T47D (cell line): Measurements from ENCODE around the gene GP1BB.

Source experiments
- DNase-seq, 2 experiments: peaks; one replicate each; pipeline versions ENCODE4 v3.0.0 to v3.0.0-alpha.2; 2011 to 2012; ENCODE audit warnings: low read depth in 1 of 2, low spot score in 1 of 2
- JUND ChIP-seq: IDR thresholded peaks from 2 replicates; pipeline ENCODE4 v1.6.1; 2012; ENCODE audit warnings: low read depth
- in situ Hi-C: cut with HindIII; loops from 2 replicates; pipeline ENCODE4 v1.10.0; 2016; ENCODE audit warnings: low sequenced_read_pairs, low pct_unique_long_range_greater_than_20kb

The GP1BB gene

DNA sequence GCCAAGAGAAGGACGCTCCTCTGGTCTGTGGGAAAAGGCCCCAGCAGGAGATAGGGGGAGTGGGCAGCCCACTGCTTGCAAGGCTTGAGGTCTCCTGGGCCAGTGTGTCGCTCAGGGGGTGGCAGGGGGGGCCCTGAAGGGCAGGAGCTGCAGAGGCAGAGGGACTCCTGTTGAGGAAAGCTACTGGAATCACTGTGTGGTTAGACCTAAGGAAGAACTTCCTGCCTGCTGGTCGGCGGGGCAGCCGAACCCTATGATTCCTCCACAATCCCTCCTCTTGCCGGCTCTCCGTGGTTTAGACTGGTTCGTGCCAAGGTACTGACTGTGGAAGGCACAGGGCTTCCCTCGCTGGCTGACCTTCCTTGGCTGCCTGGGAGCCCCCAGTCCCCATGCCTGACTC lies 6.2 kb downstream of the GP1BB start:
- no peak for DNase-seq
- in situ Hi-C loops = no loop called here
- TF ChIP-seq JUND = no peak

GRCh38 chr22:19730198-19730597 lies 6.9 kb downstream of the GP1BB start:
- in situ Hi-C loops = no loop called here
- no peak for TF ChIP-seq JUND
- DNase-seq = no peak

DNA sequence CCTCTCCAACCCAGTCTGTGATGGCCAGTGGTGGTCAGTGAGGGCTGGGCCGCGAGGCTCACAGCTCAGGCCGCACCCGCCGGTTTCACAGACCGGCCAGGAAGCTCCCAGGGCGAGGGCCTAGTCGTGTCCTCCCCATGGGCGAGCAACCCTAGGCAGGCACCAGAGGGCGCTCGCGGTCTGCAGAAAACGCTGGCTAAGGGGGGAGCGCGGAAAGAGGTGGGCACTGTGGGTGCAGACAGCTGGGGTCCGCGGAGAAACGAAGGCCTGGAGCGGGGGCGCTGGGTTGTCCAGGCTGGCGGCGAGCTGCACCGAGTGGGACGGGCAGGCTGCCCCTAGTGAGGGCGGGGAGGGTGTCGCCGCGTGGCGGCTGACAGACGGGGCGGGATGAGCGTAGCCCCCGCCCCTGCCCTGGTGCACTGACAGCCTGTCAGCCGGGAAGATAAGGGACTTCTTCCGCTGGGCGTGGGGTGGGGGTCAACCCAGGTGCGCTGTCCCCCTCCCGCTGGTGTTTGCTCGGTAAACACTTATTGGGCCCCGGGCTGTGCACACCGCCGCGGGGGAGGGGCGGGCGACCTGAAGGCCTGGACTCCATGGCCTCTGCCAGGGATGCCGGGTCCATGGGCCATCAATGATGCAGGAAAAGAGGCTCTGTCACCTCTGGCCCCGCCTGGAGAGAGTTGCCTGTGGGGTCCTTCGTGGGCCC lies 7.5 kb downstream of the GP1BB start:
- in situ Hi-C loops = no loop called here
- no peak for TF ChIP-seq JUND
- DNase-seq = peak; percentile 70 to 73

DNA sequence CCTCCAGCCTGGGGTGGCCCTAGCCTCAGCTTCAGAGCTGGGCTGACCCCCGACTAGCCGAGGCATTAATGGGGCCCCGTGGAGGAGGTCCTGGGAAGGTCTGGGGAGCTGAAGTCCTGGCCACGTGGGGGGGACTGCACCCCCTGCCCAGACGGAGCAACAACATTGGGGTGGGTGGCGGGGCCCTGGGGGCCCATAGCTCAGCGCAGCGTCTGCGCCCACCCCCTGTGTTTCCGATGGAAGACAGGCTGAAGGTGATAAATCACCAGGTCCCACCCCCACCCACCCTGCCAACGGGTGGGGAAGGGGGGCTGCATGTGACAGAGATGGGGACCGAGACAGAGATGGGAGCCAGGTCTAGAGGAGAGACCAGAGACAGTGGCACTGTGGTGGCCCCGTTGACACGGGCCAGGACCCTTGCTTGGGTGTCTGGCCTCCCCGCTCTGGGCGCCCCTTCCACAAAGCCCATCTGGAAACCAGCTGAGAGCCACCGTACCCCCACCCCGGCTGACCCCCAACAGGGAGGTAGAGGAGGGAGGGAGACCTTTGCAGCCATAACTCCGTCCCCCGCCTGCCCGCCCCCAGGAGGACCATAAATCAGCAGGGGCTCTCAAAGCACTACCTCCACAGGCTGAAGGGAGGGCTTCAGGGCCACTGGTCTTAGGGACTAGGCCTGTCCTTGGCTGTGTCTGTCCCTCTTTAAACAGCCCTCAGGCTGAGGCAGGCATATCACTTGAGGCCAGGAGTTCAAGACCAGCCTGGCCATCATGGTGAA lies 8.2 kb downstream of the GP1BB start:
- no peak for TF ChIP-seq JUND
- in situ Hi-C loops = no loop called here
- DNase-seq = no peak

DNA sequence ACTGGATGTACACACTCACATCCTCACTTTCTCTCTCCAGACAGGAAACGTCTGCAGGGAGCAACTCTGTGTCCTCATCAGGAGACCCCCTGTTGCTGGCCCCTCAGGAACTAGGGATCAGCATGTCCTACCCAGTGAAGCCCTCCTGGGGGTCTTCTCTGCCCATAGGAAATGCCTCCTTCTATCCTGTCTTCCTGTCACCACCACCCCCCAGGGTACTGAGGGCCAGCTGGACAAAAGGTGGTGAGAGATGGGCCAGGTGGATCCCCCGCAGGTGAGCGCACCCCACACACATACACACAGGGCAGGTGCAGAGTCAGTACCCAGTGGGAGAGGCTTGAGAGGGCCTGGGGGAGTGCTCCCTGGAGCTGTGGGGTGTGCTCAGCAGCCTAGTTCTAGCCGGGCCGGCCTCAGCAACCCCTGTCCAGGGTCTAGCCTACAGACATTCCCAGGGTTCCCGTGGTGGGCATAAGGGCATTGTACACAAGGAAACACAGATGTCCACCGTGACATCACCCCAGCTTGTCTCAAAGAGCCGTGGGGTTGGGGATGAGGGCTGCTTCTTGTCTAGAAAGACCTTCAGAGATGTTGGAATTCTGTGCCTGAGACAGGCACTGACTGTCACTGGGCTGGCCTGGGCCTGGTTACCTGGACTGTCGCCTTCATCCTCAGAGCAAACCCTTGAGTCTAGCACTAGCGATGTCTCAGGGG lies 9.2 kb downstream of the GP1BB start:
- no peak for DNase-seq
- TF ChIP-seq JUND = no peak
- in situ Hi-C loops = no loop called here

DNA sequence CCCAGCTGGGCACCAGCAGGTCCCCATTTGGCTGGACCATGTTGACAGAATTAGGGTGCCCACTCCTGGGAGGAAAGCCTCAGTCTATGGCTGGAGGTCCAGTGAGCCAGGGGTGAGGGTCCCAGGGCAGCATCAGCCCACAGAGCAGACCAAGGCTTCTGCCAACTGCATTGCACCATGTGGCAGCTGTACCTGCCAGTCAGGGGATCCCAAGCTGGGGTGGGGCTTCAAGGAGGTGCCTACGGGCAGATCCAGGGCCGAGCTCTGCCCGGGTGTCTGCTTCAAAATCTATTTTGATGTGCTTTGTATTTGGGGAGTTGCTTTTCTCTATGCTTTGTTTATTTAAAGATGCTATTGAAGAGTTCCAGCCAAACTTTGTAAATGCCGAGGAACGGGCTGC lies 10.4 kb downstream of the GP1BB start:
- no peak for TF ChIP-seq JUND
- in situ Hi-C loops = no loop called here
- no peak for DNase-seq

- DNase-seq = no peak
- in situ Hi-C loops = no loop called here
- TF ChIP-seq JUND = no peak
Measured at GRCh38 chr22:19734163-19734562, 10.8 kb downstream of the GP1BB start.

GRCh38 chr22:19734837-19735382 lies 11.6 kb downstream of the GP1BB start:
- no peak for TF ChIP-seq JUND
- in situ Hi-C loops = no loop called here

DNA sequence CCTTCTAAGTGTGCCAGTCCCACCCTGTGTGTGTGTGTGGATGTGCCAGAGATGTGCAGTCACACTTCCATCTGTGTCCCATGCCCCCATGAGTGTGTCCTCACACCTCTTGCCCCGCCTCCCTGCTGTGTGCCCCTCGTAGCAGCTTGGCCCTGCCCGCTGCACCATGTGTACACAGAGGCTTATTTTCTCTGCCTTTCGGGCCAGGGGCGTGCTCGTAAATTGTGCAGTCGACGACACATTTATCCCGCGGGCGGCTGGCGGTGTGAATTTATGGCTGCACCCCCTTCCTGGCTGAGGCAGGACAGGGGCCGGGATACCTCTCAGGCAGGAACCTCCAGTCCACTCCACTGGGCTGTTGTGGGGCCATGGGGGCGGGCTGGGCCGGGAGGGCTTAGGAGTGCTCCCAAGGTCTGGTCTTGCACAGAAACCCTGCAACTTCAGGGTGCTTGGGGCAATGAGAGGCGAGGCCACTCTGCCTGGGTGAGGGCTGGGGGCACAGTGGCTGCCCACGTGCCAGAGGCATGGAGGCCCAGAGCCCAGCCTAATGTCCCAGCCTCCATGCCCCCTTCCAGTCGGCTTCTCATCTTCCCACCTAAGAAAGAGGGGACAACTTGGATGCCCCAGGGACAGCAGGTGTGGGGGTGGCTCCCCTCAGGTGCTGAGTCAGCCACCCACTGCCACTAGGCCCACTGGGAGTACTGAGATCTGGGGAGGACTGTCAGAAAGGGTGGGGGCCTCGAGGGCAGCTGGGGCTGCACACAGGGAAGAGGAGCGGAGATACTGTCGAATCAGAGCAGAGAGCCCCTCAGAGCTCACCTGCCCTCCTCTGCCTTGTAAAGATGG lies 12.5 kb downstream of the GP1BB start:
- no peak for DNase-seq
- no peak for TF ChIP-seq JUND
- in situ Hi-C loops = no loop called here

More at GRCh38 chr22:19734837-19735382, 11.6 kb downstream of the GP1BB start:
- no peak for DNase-seq

DNA sequence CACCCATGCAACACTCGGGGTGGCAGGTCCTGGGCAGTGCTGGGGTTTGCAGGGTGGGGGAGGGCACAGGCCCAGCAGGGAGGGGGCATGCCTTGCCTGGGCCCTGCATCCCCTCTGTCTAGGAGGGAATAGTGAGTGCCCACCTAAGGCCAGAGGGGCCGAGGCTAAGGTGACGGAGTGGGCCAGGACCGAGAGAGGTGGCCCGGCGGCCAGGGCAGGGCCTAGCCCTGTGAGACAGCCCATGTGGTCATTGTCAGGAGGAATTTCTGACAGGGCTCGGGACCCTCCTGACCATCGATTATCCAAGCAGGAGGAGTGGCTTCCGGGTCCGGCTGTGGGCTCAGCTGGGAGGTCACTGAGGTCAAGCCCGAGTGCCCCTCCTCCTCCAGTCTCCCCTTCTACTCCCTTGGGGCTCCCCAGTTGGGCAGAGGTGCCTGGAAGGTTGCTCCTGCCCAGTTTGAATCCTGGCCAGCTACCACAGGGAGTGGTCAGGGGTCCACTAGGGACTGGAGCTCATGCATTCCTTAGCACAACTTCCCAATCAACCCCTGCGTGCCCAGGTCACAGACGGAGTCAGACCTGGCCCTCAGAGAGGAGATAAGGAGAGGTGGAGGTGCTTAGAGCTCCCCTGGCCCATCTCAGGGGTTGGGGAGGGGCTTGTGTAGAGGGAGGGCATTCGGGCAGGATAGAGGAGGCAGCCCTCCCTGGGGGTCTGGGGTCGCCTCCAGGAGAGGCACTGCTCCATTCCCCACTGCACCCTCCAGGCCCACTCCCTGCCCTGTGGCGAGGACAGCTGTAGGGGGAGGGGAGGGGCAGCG lies 14.7 kb downstream of the GP1BB start:
- DNase-seq = no peak
- TF ChIP-seq JUND = no peak
- in situ Hi-C loops = no loop called here
